Memory B cell (primary cell): ENCODE measurements around the gene KCNT1.

ENCODE experiments used
- ATAC-seq: fragments of 150-1000 bp; cut with Tn5 transposase; 2 replicates; pipeline ENCODE4 v1.10.0; 2021; ENCODE audit warnings: low read depth, mild to moderate bottlenecking, moderate library complexity
- DNase-seq, 2 donors: peaks; one replicate each; pipeline ENCODE4 v3.0.0; 2022; ENCODE audit warnings: low spot score in 2 of 2
- H3K27ac Mint-ChIP-seq: one replicate; pipeline ENCODE4 v1.8.0; 2022; ENCODE audit warnings: mild to moderate bottlenecking, moderate library complexity, mixed read lengths
- H3K27me3 Mint-ChIP-seq: one replicate; pipeline ENCODE4 v1.8.0; 2022; ENCODE audit warnings: mixed read lengths
- H3K36me3 Mint-ChIP-seq: one replicate; pipeline ENCODE4 v1.8.0; 2022; ENCODE audit warnings: mild to moderate bottlenecking, mixed read lengths
- H3K4me1 Mint-ChIP-seq: one replicate; pipeline ENCODE4 v1.8.0; 2022; ENCODE audit warnings: mixed read lengths
- H3K4me3 Mint-ChIP-seq: one replicate; pipeline ENCODE4 v1.8.0; 2022; ENCODE audit warnings: mild to moderate bottlenecking, moderate library complexity, mixed read lengths
- H3K9me3 Mint-ChIP-seq: one replicate; pipeline ENCODE4 v1.8.0; 2022; ENCODE audit warnings: mixed read lengths

KCNT1 gene

DNA sequence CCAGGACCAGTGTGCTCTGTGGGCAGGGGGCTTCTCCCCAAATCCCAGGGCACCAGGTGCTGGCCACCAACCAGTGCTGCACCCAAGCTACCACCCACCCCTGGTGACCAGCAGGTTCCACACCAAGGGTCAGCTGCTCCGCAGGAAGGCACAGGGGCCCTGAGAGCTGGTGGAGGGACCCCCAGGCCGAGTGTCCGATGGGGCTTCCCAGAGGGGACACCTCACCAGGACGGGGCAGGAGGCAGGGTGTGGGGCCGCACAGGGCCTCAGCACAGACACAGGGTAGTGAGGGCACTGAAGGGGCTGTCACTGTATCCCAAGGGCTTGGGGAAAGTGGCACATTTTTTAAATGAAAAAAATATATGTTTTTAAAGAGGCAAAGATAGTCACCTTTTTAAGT, 20.8 kb upstream of the KCNT1 start:
- DNase-seq (no peak), ATAC-seq (no peak)
- no peaks in the 10 kb centered on the region for H3K9me3 Mint-ChIP-seq
- H3K4me1 Mint-ChIP-seq: no peaks in the 10 kb centered on the region
- no peak overlapping the region for H3K27ac Mint-ChIP-seq
- H3K27me3 Mint-ChIP-seq: peaks cover 11% of the 10 kb centered on the region
- no peaks in the 10 kb centered on the region for H3K36me3 Mint-ChIP-seq
- no peak overlapping the region for H3K4me3 Mint-ChIP-seq

DNA sequence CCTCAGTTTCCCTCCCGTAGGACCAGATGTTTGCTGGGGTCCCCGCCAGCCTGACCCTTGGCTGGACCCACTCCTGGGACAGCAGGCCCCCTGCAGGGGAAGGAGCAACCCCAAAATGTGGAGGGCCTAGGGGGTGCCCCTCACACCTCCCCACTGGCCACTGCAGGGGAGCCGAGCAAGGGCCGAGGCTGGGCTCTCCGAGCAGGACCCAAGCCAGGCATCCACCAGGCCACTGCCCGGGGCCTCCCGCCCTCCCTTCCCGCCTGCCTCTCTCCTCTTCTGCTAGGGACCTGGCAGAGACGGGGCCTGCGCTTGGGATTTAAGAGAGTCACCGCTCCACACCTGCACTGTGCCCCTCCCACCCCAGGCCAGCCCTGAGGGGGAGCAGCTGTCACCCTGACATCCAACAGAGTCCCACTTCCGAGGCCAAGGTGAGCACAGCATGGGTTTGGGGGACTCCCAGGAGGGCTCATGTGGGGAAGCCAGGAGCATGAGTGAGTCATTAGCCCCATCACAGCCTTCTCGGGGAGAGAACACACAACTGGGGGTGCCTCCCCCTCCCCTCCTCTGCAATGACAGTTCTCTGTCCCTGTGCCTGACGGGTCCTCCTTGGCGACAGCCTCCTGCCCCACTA, 18.5 kb upstream of the KCNT1 start:
- ATAC-seq (no peak), DNase-seq (no peak)
- Mint-ChIP-seq H3K27me3 (peaks cover 11% of the 10 kb centered on the region), H3K9me3 (no peaks in the 10 kb centered on the region), H3K4me1 (no peaks in the 10 kb centered on the region), H3K27ac (no peak overlapping the region), H3K36me3 (no peaks in the 10 kb centered on the region), H3K4me3 (no peak overlapping the region)

DNA sequence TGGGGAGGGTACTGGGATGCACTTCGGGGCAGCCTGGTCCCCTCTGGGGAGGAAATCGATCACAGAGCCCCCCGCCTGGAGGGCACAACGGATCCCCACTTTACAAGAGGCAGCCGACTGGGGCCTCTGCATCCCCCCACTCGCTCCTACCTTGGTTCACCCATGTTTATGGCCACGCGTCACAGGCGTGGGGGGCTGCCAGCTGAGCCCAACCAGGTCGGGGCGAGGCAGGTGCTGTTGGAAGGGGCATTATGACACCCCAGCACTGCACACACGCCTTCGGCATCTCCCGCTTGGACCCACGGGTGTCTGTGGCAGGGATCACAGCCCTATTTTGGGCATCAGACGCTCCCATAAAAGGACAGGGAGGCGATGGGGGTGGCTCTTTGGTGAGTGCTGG, 17.3 kb upstream of the KCNT1 start:
- Mint-ChIP-seq H3K36me3 (no peaks in the 10 kb centered on the region), H3K27me3 (peaks cover 11% of the 10 kb centered on the region), H3K4me1 (no peaks in the 10 kb centered on the region), H3K27ac (no peak overlapping the region), H3K9me3 (no peaks in the 10 kb centered on the region), H3K4me3 (no peak overlapping the region)
- no peak for ATAC-seq
- no peak for DNase-seq

DNA sequence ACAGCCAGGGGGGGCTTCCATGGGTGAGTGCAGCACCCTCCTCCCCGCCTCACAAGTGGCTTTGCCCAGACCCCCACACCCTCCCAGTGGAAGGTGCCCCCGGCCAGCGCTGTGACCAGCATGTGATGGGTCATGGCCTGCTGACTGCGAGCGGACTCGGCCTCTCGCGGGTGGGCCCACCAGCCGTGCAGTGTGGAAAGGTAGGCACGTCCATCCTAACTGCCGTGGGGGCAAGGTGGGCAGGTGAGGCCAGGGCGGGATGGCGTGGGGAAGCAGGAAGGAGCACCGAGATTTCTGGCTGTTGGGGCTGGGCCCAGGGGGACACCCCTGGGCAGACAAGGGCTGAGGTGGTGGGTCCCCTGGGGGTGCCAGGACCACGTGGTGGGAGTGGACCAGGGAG, 14.8 kb upstream of the KCNT1 start:
- H3K27ac Mint-ChIP-seq: no peak overlapping the region
- H3K4me3 Mint-ChIP-seq: no peak overlapping the region
- no peaks in the 10 kb centered on the region for H3K9me3 Mint-ChIP-seq
- H3K4me1 Mint-ChIP-seq: no peaks in the 10 kb centered on the region
- peaks cover 16% of the 10 kb centered on the region for H3K27me3 Mint-ChIP-seq
- no peak for ATAC-seq
- no peaks in the 10 kb centered on the region for H3K36me3 Mint-ChIP-seq
- no peak for DNase-seq

DNA sequence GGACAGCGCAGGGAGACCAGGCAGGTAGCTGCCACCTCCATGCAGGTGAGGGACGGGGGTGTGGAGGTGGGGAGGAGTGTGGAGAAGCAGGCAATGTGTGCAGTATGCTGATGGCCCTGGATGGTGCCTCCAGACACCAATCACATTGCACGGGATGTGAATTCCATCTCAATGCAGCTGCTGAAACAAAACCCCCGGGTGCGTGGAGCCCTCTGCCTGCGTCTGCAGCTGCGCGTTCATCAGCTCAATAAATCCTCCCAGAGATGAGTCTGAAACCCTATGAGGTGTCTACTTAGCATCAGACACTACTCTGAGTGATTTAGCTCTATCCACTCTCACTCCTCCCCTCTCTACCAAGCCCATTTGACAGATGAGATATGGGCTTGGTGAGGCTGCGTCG, 13.0 kb upstream of the KCNT1 start:
- H3K36me3 Mint-ChIP-seq: no peaks in the 10 kb centered on the region
- no peaks in the 10 kb centered on the region for H3K9me3 Mint-ChIP-seq
- DNase-seq (no peak), ATAC-seq (no peak)
- no peak overlapping the region for H3K4me3 Mint-ChIP-seq
- no peak overlapping the region for H3K27ac Mint-ChIP-seq
- H3K27me3 Mint-ChIP-seq: peaks cover 6% of the 10 kb centered on the region
- H3K4me1 Mint-ChIP-seq: no peaks in the 10 kb centered on the region

DNA sequence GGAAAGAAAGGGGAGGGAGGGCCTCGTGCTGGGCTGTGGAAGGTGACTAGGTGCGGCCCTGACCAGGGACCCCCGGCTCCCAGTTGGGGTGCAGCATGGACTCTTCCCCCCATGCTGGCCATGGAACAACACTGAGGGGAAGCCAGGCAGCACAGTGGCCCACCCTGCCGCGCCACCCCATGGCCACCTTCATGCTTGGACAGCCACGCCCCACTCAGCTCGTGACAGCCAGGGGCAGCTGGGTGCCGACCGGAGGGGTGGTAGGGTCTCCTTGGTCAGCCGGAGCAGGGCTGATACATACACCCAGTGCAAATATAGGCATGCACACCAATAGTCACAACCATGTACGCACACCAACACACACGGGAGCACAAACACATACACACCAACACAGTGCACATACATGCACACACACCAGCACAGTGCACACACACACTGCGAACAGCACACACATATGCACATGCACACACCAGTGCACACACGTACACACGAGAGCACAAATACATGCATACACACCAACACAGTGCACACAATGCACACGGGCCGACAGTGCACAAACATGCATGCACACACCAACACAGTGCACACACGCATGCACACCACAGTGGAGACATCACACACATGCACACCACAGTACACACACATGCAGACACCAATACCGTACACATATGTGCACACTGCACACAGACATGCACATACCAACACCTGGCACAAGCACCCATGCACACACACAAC, 11.0 kb upstream of the KCNT1 start:
- H3K9me3 Mint-ChIP-seq: no peaks in the 10 kb centered on the region
- DNase-seq: no peak
- ATAC-seq: no peak
- H3K27me3 Mint-ChIP-seq: peaks cover 6% of the 10 kb centered on the region
- H3K4me3 Mint-ChIP-seq: no peak overlapping the region
- H3K36me3 Mint-ChIP-seq: no peaks in the 10 kb centered on the region
- no peak overlapping the region for H3K27ac Mint-ChIP-seq
- no peaks in the 10 kb centered on the region for H3K4me1 Mint-ChIP-seq

DNA sequence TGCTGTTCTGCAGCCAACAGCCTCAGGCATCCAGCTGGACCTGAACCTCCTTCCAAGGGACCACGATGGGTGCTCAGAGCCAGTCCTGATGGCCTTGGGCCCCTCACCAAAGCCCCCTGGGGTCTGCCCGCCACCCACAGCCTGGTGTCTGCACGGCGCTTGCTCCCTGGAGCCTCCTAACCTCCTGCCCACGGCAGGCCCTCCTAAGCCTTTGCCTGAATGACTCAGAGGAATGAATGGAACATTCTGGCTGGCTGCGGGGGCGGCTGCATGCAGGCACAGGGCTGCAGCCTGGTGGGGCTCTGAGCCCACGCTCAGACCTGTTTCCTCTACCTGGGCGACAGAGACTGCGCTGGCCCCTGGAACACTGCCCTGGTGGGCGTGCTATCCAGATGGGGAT, 9.6 kb upstream of the KCNT1 start:
- no peaks in the 10 kb centered on the region for H3K36me3 Mint-ChIP-seq
- peaks cover 6% of the 10 kb centered on the region for H3K27me3 Mint-ChIP-seq
- DNase-seq: no peak
- H3K27ac Mint-ChIP-seq: no peak overlapping the region
- no peak overlapping the region for H3K4me3 Mint-ChIP-seq
- no peaks in the 10 kb centered on the region for H3K9me3 Mint-ChIP-seq
- no peaks in the 10 kb centered on the region for H3K4me1 Mint-ChIP-seq
- ATAC-seq: no peak

DNA sequence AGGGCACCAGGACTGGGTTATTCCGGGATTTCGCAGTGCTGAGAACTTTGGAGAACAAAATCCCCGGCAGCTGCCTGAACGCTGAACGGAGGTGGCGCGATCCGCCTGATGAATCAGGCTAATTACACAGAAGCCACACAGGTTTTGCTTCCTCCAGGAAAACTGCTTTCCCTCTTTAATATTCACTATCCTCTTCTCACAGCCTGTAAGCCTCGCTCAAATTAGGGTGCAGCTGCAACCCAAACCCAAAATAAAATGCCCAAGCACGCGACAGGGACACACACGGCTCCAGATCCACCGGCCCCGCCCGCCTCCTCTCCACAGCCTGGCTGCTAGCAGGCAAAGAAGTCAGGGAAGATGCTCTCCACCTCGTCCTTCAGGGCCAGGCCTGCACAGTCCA, 8.7 kb upstream of the KCNT1 start:
- H3K27me3 Mint-ChIP-seq: peaks cover 6% of the 10 kb centered on the region
- no peaks in the 10 kb centered on the region for H3K36me3 Mint-ChIP-seq
- H3K4me3 Mint-ChIP-seq: no peak overlapping the region
- H3K9me3 Mint-ChIP-seq: no peaks in the 10 kb centered on the region
- ATAC-seq (no peak), DNase-seq (no peak)
- H3K27ac Mint-ChIP-seq: no peak overlapping the region
- no peaks in the 10 kb centered on the region for H3K4me1 Mint-ChIP-seq

DNA sequence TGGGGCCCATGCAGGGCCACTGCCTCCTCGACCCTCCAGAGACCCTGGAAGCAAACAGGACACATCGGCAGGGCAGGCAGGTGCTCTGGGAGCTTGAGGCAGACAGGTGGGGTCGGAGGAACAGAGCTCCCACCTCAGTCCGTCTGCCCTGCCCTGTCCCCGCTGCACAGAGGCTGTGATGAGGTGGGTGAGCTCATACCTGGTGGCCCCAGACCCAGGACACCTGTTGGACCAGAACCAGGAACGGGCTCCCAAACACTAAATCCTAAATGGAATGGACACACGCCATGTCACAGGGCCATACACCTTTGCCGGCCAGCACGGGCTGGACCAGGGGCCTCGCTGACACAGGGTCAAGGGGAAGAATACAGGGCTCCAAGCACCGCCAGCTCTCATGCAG, 8.2 kb upstream of the KCNT1 start:
- no peaks in the 10 kb centered on the region for H3K9me3 Mint-ChIP-seq
- ATAC-seq (no peak), DNase-seq (no peak)
- no peak overlapping the region for H3K4me3 Mint-ChIP-seq
- H3K27me3 Mint-ChIP-seq: peaks cover 6% of the 10 kb centered on the region
- H3K27ac Mint-ChIP-seq: no peak overlapping the region
- H3K36me3 Mint-ChIP-seq: no peaks in the 10 kb centered on the region
- H3K4me1 Mint-ChIP-seq: no peaks in the 10 kb centered on the region

DNA sequence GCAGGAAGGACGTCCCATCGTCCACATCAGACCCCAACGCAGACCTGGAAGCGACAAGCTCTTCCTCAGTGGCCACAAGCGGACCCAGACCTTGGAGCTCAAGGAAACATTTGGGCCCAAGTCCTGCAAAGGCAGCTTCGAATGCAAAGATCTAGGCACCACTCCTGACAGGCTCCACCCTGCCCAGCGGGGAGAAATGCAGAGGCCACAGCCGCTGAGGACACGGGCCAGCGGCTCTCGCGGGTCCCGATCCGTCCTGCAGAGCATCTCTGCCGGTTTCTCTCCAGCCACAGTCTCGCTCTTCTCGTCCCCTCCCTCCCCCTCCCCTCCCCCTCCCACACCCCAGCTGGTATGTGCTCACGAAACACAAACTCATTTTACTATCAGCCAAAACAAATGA, 7.6 kb upstream of the KCNT1 start:
- H3K27me3 Mint-ChIP-seq: peaks cover 6% of the 10 kb centered on the region
- no peak for ATAC-seq
- no peaks in the 10 kb centered on the region for H3K36me3 Mint-ChIP-seq
- H3K9me3 Mint-ChIP-seq: no peaks in the 10 kb centered on the region
- H3K27ac Mint-ChIP-seq: no peak overlapping the region
- no peaks in the 10 kb centered on the region for H3K4me1 Mint-ChIP-seq
- no peak for DNase-seq
- H3K4me3 Mint-ChIP-seq: no peak overlapping the region

DNA sequence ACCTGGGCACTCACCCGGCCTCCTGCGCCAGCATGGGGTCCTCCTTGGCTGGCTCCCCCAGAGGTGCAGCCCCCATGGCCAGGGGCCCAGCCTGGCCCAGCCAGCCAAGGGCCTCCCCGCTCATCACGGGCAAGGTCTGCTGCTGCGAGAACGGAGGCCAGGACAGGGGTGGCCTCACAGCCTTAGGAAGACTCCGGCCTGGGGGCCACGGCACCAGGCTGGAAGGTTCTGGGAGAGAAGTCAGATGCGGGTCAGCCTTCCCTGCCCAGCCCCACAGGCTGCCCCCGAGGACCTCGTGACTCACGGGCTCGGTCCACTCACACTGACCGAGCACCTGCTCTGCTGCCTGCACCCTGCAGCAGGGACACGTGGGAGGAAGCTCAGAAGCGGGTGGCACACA, 6.9 kb upstream of the KCNT1 start:
- Mint-ChIP-seq H3K9me3 (no peaks in the 10 kb centered on the region), H3K4me1 (no peaks in the 10 kb centered on the region), H3K27me3 (peaks cover 6% of the 10 kb centered on the region), H3K36me3 (no peaks in the 10 kb centered on the region), H3K4me3 (no peak overlapping the region), H3K27ac (no peak overlapping the region)
- DNase-seq (no peak), ATAC-seq (no peak)

DNA sequence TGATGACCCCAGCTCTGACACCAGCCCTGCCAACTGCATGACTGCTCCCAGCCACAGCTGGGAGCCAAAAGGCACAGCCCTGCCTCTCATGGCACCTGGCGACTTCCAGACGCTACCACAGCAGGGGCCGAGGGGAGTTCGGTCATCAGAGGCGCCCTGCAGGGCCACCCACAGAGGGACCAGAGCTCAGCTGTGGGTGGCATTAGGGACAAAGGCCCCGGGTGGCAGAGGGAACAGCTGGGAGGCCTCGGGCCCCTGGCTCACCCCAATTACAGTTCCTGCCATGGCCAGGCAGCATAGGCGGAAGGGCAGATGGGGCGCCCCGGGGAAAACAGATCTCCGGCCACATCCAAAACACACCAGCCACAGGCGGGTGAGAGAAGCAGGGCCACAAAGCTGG, 6.3 kb upstream of the KCNT1 start:
- H3K9me3 Mint-ChIP-seq: no peaks in the 10 kb centered on the region
- ATAC-seq: no peak
- H3K27ac Mint-ChIP-seq: no peak overlapping the region
- H3K36me3 Mint-ChIP-seq: no peaks in the 10 kb centered on the region
- no peak overlapping the region for H3K4me3 Mint-ChIP-seq
- peaks cover 6% of the 10 kb centered on the region for H3K27me3 Mint-ChIP-seq
- no peaks in the 10 kb centered on the region for H3K4me1 Mint-ChIP-seq
- no peak for DNase-seq

DNA sequence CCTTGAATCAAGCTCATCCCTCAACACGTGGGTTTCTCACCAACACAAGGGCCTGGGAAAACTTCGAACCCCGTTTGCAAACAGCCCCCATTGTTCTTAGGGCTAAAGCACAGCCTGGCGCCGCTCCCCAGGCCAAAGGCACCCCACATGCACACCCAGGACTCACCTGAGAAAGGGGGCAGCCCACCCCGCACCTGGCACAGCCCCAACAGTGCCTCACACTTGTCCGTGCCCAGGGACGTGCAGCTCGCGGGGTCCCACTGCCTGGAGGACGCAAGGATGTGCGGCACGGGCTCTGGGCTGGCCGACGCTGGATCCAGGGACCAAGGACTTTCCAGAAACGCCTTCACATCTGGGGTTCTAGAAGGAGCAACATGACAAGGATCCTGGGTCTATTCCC, 5.5 kb upstream of the KCNT1 start:
- no peak overlapping the region for H3K27ac Mint-ChIP-seq
- no peak for DNase-seq
- no peak overlapping the region for H3K4me3 Mint-ChIP-seq
- H3K36me3 Mint-ChIP-seq: no peaks in the 10 kb centered on the region
- no peak for ATAC-seq
- no peaks in the 10 kb centered on the region for H3K4me1 Mint-ChIP-seq
- no peaks in the 10 kb centered on the region for H3K9me3 Mint-ChIP-seq
- H3K27me3 Mint-ChIP-seq: peaks cover 1% of the 10 kb centered on the region

DNA sequence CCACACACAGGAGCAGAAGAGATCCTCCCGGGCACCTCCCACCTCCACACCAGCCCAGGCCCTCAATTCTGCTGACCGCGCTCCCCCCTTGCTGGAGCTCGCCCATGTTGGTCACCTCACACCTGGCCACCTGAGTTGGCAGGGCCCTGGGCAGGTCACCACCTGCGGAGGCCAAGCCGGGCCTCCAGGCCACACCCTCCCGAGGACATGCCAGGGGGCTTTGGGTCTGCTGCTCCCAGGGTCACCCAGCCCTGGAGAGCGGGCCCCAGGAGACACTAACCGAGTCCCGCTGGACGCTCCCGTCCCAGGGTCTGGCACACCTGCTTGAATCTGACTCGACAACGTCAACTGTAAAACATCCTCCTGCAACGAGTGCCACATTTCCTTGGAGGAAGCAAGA, 4.8 kb upstream of the KCNT1 start:
- no peak for ATAC-seq
- DNase-seq: no peak
- H3K4me3 Mint-ChIP-seq: no peak overlapping the region
- H3K27me3 Mint-ChIP-seq: no peaks in the 10 kb centered on the region
- H3K36me3 Mint-ChIP-seq: no peaks in the 10 kb centered on the region
- no peak overlapping the region for H3K27ac Mint-ChIP-seq
- H3K4me1 Mint-ChIP-seq: no peaks in the 10 kb centered on the region
- H3K9me3 Mint-ChIP-seq: no peaks in the 10 kb centered on the region

DNA sequence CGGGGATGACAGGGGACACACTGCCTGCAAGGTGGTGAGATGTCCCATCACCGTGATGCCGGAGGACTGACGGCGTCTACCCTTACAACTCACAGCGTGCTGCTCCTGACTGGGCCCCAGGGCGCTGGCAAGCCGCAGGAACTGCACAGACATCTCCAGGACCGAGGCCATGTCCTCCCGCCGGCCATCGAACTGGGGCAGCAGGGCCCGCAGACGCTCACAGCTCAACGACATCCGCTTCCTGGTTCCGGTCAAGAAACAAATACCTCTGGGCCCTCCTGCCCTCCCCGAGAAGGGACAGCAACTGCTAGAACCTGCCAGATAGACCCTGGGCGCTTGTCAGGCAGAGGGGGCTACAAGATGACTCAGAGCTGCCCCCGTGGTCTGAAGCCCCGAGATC, 3.7 kb upstream of the KCNT1 start:
- no peak overlapping the region for H3K27ac Mint-ChIP-seq
- no peaks in the 10 kb centered on the region for H3K36me3 Mint-ChIP-seq
- H3K4me1 Mint-ChIP-seq: no peaks in the 10 kb centered on the region
- H3K9me3 Mint-ChIP-seq: no peaks in the 10 kb centered on the region
- H3K4me3 Mint-ChIP-seq: no peak overlapping the region
- no peak for ATAC-seq
- H3K27me3 Mint-ChIP-seq: no peaks in the 10 kb centered on the region
- DNase-seq: no peak
